HepG2 (cell line): ENCODE data around the gene CELF4. TPM values are rescaled to one million over a fixed set of nuclear protein-coding genes. Genes with fewer than 3 reads are reported as not detected.

Experiments
- ATAC-seq: fragments of 200-7000 bp; cut with Tn5 transposase; 3 replicates; pipeline ENCODE4 v1.9.1; 2020; ENCODE audit warnings: mild to moderate bottlenecking, moderate library complexity
- BruUV-seq: library from RNA; stranded (reverse); fragments of 400-500 nt; replicated peaks from 2 replicates; lab custom pipeline; 2021; lab: Mats Ljungman, UMichigan
- CTCF ChIA-PET: fragments of 300-600 bp; formaldehyde crosslinking; extraction: SDS; loops from one replicate; lab custom pipeline; 2021; ENCODE audit warnings: low total read pairs, inconsistent platforms, low intra/inter-chr PET ratio; lab: Yijun Ruan, JAX
- POLR2A ChIA-PET: fragments of 350-600 bp; sonication (Branson Sonifier 250); formaldehyde crosslinking; loops from one replicate; lab custom pipeline; 2020; ENCODE audit warnings: antibody characterized with exemption, inconsistent platforms; lab: Yijun Ruan, JAX
- DNase-seq: peaks from one replicate; pipeline ENCODE4 v3.0.0-alpha.2; 2015; ENCODE audit warnings: low spot score
- FAIRE-seq: peaks from 3 replicates; lab custom pipeline; 2011; peaks lifted over from hg19 to GRCh38; lab: Jason Lieb, UNC
- H2AFZ ChIP-seq: one replicate; pipeline ENCODE4 v1.6.1; 2011; ENCODE audit warnings: low read length, inconsistent platforms
- H3K27ac ChIP-seq: fragments of 300-600 bp; 3 replicates; pipeline ENCODE4 v1.8.0; 2011; ENCODE audit warnings: mixed run types, mild to moderate bottlenecking, mixed read lengths, low read length, inconsistent platforms; ENCODE audit not compliant: insufficient read depth; ENCODE audit errors: extremely low read length
- H3K27me3 ChIP-seq, 2 experiments: fragments of 200-600 bp in 1 of 2; 2 replicates in 1 of 2; 3 replicates in 1 of 2; pipeline versions ENCODE4 v1.6.0 to v1.8.0; 2011; ENCODE audit warnings: low read length in 2 of 2, mild to moderate bottlenecking in 2 of 2, moderate library complexity in 2 of 2, inconsistent platforms in 1 of 2; ENCODE audit not compliant: insufficient read depth in 2 of 2, control insufficient read depth in 1 of 2
- H3K36me3 ChIP-seq, 2 experiments: fragments of 200-600 bp in 1 of 2; replicated peaks in 1 of 2; 2 replicates in 1 of 2; 3 replicates in 1 of 2; pipeline versions ENCODE4 v1.5.1 to v1.8.0; 2011; ENCODE audit warnings: low read length in 2 of 2, inconsistent platforms in 1 of 2; ENCODE audit not compliant: insufficient read depth in 2 of 2, control insufficient read depth in 1 of 2
- H3K4me1 ChIP-seq: 2 replicates; pipeline ENCODE4 v1.5.1; 2012; ENCODE audit warnings: low read length, inconsistent platforms; ENCODE audit not compliant: insufficient read depth
- H3K4me2 ChIP-seq: 2 replicates; pipeline ENCODE4 v1.6.0; 2011; ENCODE audit warnings: low read depth, low read length, inconsistent platforms
- H3K4me3 ChIP-seq, 3 experiments: fragments of 200-600 bp in 1 of 3; sonication (generic), shearing (Covaris generic) in 1 of 3; replicated peaks in 1 of 3; 2 replicates each; pipeline ENCODE4 v1.5.1; 2011 to 2016; ENCODE audit warnings: low read length in 3 of 3, inconsistent platforms in 2 of 3, low read depth in 2 of 3, mild to moderate bottlenecking in 2 of 3, control low read depth in 1 of 3, mixed read lengths in 1 of 3; ENCODE audit not compliant: insufficient read depth in 1 of 3
- H3K79me2 ChIP-seq: one replicate; pipeline ENCODE4 v1.6.1; 2011; ENCODE audit warnings: low read length, inconsistent platforms; ENCODE audit not compliant: insufficient read depth
- H3K9ac ChIP-seq: 2 replicates; pipeline ENCODE4 v1.6.0; 2011; ENCODE audit warnings: mild to moderate bottlenecking, low read depth, low read length, inconsistent platforms; ENCODE audit not compliant: insufficient read depth
- H3K9me3 ChIP-seq: 2 replicates; pipeline ENCODE4 v1.5.1; 2012; ENCODE audit warnings: mild to moderate bottlenecking, low read length
- H4K20me1 ChIP-seq: 2 replicates; pipeline ENCODE4 v1.6.0; 2011; ENCODE audit warnings: inconsistent platforms, mild to moderate bottlenecking, low read length, moderate library complexity; ENCODE audit not compliant: insufficient read depth
- MLLT10 ChIP-seq: sonication (generic); formaldehyde crosslinking; IDR thresholded peaks from 2 replicates; pipeline ENCODE4 v1.4.0; 2020; ENCODE audit warnings: missing genetic modification reagents
- PAX8 ChIP-seq: sonication (generic); formaldehyde crosslinking; IDR thresholded peaks from 2 replicates; pipeline ENCODE4 v1.8.0; 2022; ENCODE audit warnings: mild to moderate bottlenecking, missing genetic modification reagents, borderline replicate concordance
- REL ChIP-seq: sonication (generic); formaldehyde crosslinking; conservative IDR thresholded peaks from 2 replicates; pipeline ENCODE4 v1.8.0; 2022; ENCODE audit warnings: mild to moderate bottlenecking, missing genetic modification reagents, moderate library complexity
- STAT5B ChIP-seq: sonication (generic); formaldehyde crosslinking; IDR thresholded peaks from 2 replicates; pipeline ENCODE4 v1.4.0; 2020; ENCODE audit warnings: missing genetic modification reagents
- TGIF2 ChIP-seq: IDR thresholded peaks from 2 replicates; pipeline ENCODE4 v1.6.1; 2016; ENCODE audit warnings: control low read depth, missing compliant biosample characterization
- TMF1 ChIP-seq: sonication (generic); formaldehyde crosslinking; IDR thresholded peaks from 2 replicates; pipeline ENCODE4 v1.8.1; 2022; ENCODE audit warnings: low read depth, missing genetic modification reagents
- ZNF235 ChIP-seq: sonication (generic); formaldehyde crosslinking; IDR thresholded peaks from 2 replicates; pipeline ENCODE4 v1.8.1; 2023; ENCODE audit warnings: mild to moderate bottlenecking, missing genetic modification reagents, borderline replicate concordance
- ZNF777 ChIP-seq: sonication (generic); formaldehyde crosslinking; IDR thresholded peaks from 2 replicates; pipeline ENCODE4 v1.4.0; 2020; ENCODE audit warnings: missing genetic modification reagents
- WGBS: methylation state at CpG from one replicate; pipeline ENCODE4 v1.1.6; 2017; ENCODE audit warnings: low lambda C conversion rate; 5-methylcytosine and 5-hydroxymethylcytosine counted together
- in situ Hi-C: cut with HindIII; loops from 2 replicates; pipeline ENCODE4 v1.10.0; 2017; ENCODE audit warnings: low pct_unique_long_range_greater_than_20kb; ENCODE audit not compliant: extremely low pct_ligation_motif_present
- intact Hi-C: fragments of 100-400 bp; cut with micrococcal nuclease; formaldehyde crosslinking; loops from one replicate; pipeline ENCODE4 v1.10.0; 2022; ENCODE audit not compliant: unreplicated experiment
- polyA plus RNA-seq, 8 experiments: library from polyadenylated mRNA; depleted of rRNA in 3 of 8; stranded (reverse) in 7 of 8; unstranded in 1 of 8; fragments of >200 nt; fragmentation: Illumina TruSeq in 4 of 8; extraction: Trizol in 4 of 8; gene quantifications; 2 replicates each; pipeline versions ENCODE4 v1.2.1 to v1.2.3, GENCODE V29; 2011 to 2016; ENCODE audit warnings: low read depth in 4 of 8, missing spikeins in 1 of 8, mixed read lengths in 1 of 8; ENCODE audit not compliant: insufficient read depth in 1 of 8
- total RNA-seq, 5 experiments: library from RNA; depleted of rRNA; stranded (reverse); fragments of >200 nt; fragmentation: Illumina TruSeq; extraction: Trizol; gene quantifications; 2 replicates each; pipeline ENCODE4 v1.2.3, GENCODE V29; 2016; ENCODE audit warnings: low read depth in 1 of 5
- TF ChIP-seq, protein P1 (sequence below): sonication (generic); formaldehyde crosslinking; conservative IDR thresholded peaks from 2 replicates; pipeline ENCODE4 v1.8.0; 2022; ENCODE audit warnings: mild to moderate bottlenecking, moderate library complexity, missing genetic modification reagents
- TF ChIP-seq, protein P2 (sequence below): sonication (generic); formaldehyde crosslinking; IDR thresholded peaks from 2 replicates; pipeline ENCODE4 v1.5.0; 2020; ENCODE audit warnings: mild to moderate bottlenecking, missing genetic modification reagents

Gene CELF4
- total and polyA plus RNA-seq, 2 of the 13 experiments (the other 11 are each of a cell fraction or from before 2014, with no cell fraction given), result not detected

DNA sequence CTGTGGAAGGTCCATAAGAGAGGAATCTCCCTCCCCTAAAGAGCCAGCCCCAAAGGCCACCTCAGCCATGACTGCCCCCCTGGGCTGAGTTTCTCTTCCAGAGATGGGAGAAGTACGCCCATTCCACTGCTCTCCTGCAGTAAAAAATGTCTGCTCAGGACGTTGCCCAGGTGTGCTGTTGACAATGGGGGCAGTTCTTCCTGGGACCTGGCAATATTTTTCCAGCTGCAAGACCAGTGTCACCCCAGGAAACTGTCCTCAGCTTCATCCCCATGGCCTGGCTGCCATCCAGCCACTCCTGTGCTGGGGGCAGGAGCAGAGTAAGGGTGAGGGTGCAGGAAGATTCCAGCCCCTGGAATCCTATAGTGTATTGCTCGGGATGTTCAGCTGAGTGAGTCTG lies 14.3 kb downstream of the CELF4 start:
- no peaks in the 10 kb centered on the region for H3K79me2 ChIP-seq
- intact Hi-C loops, result no loop called here
- H3K4me3 ChIP-seq, result no peak overlapping the region
- no peak for TF ChIP-seq TGIF2 (CRISPR knock-in tag)
- TF ChIP-seq ZNF777 (CRISPR knock-in tag), result no peak
- no peak for TF ChIP-seq TMF1
- no peak for TF ChIP-seq ZNF235 (CRISPR knock-in tag)
- no peak for TF ChIP-seq PAX8 (CRISPR knock-in tag)
- TF ChIP-seq, protein P1, sequence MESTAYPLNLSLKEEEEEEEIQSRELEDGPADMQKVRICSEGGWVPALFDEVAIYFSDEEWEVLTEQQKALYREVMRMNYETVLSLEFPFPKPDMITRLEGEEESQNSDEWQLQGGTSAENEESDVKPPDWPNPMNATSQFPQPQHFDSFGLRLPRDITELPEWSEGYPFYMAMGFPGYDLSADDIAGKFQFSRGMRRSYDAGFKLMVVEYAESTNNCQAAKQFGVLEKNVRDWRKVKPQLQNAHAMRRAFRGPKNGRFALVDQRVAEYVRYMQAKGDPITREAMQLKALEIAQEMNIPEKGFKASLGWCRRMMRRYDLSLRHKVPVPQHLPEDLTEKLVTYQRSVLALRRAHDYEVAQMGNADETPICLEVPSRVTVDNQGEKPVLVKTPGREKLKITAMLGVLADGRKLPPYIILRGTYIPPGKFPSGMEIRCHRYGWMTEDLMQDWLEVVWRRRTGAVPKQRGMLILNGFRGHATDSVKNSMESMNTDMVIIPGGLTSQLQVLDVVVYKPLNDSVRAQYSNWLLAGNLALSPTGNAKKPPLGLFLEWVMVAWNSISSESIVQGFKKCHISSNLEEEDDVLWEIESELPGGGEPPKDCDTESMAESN, result no peak
- no peak for TF ChIP-seq REL (CRISPR knock-in tag)
- TF ChIP-seq, protein P2, sequence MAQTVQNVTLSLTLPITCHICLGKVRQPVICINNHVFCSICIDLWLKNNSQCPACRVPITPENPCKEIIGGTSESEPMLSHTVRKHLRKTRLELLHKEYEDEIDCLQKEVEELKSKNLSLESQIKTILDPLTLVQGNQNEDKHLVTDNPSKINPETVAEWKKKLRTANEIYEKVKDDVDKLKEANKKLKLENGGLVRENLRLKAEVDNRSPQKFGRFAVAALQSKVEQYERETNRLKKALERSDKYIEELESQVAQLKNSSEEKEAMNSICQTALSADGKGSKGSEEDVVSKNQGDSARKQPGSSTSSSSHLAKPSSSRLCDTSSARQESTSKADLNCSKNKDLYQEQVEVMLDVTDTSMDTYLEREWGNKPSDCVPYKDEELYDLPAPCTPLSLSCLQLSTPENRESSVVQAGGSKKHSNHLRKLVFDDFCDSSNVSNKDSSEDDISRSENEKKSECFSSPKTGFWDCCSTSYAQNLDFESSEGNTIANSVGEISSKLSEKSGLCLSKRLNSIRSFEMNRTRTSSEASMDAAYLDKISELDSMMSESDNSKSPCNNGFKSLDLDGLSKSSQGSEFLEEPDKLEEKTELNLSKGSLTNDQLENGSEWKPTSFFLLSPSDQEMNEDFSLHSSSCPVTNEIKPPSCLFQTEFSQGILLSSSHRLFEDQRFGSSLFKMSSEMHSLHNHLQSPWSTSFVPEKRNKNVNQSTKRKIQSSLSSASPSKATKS (CRISPR knock-in tag), result no peak
- TF ChIP-seq MLLT10, result no peak
- TF ChIP-seq STAT5B (CRISPR knock-in tag), result no peak
- TF ChIP-seq, all 625 proteins: peak for 0
- no peak for DNase-seq
- in situ Hi-C loops, result no loop called here
- POLR2A ChIA-PET, result no interaction called here
- ATAC-seq, result no peak
- no TSS peak for BruUV-seq
- H3K9me3 ChIP-seq, result no peaks in the 10 kb centered on the region
- H4K20me1 ChIP-seq, result no peaks in the 10 kb centered on the region
- no peaks in the 10 kb centered on the region for H3K4me1 ChIP-seq
- WGBS, result 0% methylated on average over 2 of the region's 3 CpGs
- H2AFZ ChIP-seq, result no peak overlapping the region
- FAIRE-seq, result no peak
- no peaks in the 10 kb centered on the region for H3K36me3 ChIP-seq
- CTCF ChIA-PET, result no interaction called here
- no peak overlapping the region for H3K9ac ChIP-seq
- H3K4me2 ChIP-seq, result no peak overlapping the region
- peaks cover 0 to 40% of the 10 kb centered on the region in 2 experiments; a peak in 3 of 5 replicates for H3K27me3 ChIP-seq
- H3K27ac ChIP-seq, result no peak overlapping the region
